ENCODE measurements around the gene TLE6.
"Not testable (repeated sequence)": the region's sequence is repeated elsewhere in the genome, so short reads cannot be mapped to it uniquely, and the experiment has no call there.

TLE6 gene

DNA sequence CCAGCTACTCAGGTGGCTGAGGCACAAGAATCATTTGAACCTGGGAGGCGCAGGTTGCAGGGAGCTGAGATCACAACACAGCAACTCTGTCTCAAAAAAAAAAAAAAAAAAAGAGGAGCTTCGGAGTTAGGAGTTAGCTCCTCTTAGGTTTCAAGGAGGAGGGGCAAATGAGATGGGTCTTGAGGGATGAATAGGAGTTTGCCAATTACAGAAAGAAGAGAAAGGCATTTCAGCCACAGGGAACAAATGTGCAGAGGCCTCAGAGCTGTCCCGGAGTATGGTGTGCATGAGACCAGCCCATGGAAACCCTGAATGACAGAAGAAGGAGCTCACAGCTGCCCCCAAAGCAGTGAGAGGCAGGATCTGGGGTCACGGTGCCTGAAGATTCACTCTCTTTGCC lies 27.2 kb downstream of the TLE6 start:
- DNase-seq (ENCODE audit: low read depth, low spot score): no peak

DNA sequence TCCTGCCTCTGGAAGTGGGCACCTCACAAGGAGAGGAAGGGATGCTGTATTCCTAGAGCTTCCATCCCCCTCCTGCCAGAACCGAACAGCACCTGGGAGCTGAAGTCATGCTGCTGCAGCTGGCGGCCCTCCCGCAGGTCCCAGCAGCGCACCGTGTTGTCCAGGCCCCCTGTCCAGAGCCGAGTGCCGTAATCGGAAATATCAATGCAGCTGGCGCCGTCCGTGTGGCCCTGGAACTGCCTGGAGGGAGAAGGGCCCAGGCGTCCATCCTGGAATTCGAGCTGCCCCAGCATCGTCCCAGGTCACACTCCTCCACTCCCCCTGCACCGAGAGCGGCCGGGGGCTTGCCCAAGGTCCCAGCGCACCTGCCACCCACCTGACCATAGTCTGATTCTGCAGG lies 28.0 kb downstream of the TLE6 start:
- no peak for DNase-seq (ENCODE audit: low read depth, low spot score)

DNA sequence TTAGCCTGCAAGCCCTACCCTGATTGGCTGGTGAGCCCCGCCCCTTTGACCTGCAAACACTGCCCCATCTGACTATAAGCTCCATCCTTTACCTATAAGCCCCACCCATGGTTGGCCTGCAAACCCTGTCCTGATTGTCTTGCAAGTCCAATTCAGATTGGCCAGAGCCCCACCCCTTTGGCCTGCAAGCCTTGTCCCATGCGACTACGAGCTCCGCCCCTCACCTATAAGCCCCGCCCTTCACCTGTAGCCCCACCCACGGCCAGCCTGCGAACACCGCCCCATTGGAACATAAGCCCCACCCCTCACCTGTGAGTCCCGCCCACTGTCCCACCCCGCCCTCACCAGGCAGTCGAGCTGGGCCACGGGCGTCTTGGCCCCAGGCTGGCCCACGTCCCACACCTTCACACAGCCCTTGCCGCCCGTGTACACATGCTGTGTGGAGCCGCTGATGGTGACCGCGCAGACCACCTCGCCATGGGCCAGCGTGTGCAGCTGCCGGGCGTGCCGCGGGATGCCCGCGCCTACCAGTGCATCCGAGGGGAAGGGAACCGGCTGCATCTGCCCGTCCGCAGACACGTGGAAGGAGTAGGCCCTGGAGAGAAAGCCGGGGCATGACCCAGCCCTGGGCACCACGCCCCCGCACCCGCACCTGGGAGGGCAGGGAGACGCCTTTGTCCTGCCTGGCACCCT lies 28.9 kb downstream of the TLE6 start:
- DNase-seq (ENCODE audit: low read depth, low spot score): no peak

DNA sequence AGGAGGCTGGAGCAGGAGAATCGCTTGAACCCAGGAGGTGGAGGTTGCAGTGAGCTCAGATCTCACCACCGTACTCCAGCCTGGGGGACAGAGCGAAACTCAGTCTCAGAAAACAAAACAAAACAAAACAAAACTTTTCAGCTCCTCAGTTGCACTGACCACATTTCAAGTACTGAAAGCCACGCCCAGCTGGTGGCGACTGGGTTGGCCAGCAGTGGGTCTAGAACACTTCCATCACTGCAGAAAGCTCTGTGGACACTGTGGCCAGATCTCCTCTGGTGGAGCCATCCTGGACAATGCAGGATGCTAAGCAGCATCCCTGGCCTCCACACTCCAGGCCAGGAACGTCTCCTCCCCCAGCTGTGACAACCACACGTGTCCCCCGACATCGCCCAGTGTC lies 30.6 kb downstream of the TLE6 start:
- no peak for DNase-seq (ENCODE audit: low read depth, low spot score)

DNA sequence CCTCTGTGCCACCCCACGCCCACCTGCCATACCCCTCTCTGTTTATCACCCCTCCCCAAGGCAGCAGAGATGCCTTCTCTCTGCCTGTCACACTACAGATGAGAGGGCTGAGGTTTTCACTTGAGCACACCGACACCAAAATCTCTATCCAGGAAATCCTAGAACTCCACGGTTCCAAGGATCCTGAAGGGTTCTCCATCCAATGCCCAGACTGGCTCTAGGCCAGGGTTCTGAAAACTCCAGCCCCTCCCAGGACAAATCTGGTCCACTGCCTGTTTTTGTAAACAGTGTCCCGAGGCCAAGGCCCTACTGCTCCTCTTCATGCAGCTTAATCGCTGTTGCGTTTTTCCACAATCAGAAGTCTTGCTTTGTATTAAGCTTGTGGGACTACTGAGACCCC lies 31.6 kb downstream of the TLE6 start:
- no peak for DNase-seq (ENCODE audit: low read depth, low spot score)

DNA sequence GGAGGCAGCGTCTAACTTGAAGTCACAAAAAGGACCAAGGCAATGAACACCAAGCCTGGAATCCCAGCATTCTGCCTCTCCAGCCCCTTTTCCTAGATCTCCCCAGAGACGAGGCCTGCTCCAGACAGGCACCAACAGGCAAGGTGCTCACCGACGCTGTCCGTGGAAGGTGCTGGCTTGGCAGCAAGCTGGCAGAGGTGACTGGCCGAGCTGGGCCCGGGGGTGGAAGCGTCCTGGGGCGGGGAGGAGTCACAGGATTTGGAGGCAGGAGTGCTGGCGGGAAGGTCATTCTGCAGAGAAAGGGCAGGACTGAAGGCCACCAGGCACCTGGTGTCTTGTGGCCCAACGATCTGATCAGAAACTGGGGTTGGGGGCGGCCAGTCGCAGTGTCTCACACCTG lies 33.5 kb downstream of the TLE6 start:
- no peak for DNase-seq (ENCODE audit: low read depth, low spot score)

DNA sequence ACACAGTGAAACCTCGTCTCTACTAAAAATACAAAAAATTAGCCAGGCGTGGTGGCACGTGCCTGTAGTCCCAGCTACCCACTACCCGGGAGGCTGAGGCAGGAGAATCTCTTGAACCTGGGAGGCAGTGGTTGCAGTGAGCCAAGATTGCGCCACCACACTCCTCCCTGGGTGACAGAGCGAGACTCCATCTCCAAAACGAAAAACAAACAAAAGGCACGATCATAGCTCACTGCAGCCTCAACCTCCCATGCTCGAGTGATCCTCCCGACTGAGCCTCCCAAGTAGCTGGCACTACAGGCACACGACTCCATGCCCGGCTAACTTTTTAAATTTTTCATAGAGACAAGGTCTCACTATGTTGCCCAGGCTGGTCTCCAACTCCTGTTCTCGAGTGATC lies 34.7 kb downstream of the TLE6 start:
- DNase-seq (ENCODE audit: low read depth, low spot score): not testable (repeated sequence)

DNA sequence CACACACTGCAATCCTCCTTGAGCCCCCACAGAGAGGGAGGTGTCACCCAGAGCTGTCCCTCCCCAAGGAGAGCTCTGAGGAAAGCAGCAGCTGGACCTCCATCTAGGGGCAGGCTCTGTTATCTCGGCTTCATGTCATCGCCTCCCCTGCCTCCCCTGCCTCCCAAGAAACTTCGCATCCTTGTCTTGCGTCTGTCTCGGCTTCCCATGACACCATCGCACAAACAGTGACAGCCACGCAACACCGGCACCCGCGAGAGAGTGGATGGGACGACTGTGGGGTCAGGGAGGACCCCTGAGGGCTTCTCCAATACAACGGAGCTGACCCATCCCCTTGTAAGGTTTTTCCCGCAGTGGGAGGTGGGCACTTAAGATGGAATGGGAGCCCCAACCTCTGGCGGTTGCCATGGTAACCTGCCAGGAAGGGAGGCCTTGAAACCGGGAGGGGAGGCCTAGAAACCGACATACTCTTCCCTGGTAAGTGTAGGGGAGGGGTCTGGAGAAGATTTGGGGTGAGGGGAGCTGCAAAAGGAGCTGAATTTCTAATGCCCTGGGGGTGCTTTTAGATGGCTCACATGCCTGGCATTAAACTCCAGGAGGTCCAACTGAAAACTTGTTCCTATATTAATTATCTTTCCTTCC lies 35.4 kb downstream of the TLE6 start:
- no peak for DNase-seq (ENCODE audit: low read depth, low spot score)

DNA sequence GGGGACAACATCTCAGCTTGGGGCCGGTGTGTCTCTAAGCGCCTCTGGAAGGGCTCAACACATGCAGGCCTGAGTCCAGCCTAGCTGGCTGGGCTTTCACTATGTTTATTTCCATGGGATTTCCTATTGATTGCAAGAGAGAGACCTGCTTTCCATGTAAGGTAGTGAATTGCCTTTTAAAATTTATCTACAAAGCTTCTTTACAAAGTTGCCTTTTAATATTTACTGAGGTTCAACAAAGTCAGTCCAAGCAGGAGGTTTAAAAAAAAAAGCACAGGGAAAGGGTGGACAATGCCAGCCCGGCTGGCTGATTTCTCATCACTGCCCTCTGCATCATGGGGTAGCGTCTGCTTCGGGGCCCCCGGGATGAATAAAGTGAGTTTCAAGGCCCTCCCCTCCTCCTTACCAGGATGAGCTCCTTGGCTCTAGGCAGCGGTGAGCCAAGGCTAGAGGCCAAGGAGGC lies 35.9 kb downstream of the TLE6 start:
- DNase-seq (ENCODE audit: low read depth, low spot score): no peak

DNA sequence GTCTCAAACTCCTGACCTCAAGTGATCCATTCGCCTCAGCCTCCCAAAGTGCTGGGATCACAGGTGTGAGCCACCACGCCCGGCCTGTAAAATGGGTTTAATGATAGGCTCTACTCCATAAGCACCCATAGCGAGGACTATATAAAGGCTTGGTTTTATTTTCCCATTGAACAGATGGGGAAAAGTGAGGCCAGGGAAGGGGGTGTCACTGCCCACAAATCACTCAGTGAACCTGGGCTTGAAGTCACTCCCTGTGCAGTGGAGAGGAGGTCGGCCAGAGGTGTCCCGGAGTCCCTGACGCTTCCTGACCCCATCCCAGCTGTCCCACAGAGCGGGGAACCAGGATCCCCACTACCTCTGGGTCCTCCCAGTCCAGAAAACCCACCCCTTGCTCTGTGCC lies 36.8 kb downstream of the TLE6 start:
- DNase-seq (ENCODE audit: low read depth, low spot score): no peak

DNA sequence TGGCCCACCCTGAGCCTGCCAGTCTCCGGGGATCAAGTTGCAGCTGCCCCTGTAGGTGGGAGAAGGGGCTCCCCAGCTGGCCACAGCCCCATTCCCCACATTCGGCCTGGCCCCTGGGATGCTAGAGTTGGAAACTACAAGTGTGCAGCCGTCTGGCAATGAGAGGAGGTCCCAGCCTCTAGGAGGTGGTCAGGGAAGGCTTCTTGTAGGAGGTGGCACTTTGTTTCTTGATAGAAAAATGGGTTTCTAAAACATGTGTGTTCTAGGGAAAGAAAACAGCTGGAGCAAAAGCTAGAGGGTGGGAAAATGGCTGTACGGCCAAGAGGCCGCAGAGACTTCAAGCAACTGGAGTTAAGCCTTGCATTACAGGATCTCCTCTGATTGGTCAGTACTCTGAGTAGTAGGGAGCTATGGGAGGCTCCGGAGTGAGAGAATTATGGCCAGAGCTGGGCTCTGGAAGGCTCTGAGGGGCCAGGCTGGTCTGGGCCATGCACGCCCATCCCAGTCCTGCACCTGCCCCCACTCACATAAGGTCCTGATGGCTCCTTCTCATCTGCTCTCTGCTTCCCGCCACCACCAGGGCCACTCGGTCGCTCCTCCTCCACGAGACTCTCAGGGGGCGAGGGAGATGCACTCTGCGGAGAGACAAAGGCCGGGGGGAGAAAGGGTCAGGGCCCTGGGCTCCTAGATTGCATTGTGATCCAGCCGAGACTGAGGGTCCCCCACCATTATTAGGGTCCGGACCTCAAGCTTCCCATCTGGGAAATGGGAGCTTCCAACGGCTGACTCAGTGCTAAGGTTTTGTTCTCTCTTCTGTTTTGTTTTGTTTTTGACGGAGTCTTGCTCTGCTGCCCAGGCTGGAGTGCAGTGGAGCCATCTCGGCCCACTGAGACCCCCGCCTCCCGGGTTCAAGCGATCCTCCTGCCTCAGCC lies 38.0 kb downstream of the TLE6 start:
- DNase-seq (ENCODE audit: low read depth, low spot score): no peak

DNA sequence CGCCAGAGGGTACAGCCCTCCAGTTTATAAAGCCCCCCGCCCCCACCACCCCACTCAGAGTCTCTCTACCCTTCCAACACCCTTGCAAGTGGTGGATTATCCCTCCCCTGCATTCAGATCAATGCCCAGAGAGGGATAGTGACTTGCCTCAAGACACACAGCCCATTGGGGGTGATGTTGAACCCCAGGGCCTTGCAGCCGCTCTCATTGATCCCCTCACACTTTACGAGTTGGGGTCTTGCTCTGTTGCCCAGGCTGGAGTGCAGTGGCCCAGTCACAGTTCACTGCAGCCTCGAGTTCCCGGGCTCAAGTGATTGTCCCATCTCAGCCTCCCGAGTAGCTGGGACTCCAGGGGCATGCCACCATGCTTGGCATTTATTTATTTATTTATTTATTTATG lies 40.6 kb downstream of the TLE6 start:
- DNase-seq (ENCODE audit: low read depth, low spot score): no peak

DNA sequence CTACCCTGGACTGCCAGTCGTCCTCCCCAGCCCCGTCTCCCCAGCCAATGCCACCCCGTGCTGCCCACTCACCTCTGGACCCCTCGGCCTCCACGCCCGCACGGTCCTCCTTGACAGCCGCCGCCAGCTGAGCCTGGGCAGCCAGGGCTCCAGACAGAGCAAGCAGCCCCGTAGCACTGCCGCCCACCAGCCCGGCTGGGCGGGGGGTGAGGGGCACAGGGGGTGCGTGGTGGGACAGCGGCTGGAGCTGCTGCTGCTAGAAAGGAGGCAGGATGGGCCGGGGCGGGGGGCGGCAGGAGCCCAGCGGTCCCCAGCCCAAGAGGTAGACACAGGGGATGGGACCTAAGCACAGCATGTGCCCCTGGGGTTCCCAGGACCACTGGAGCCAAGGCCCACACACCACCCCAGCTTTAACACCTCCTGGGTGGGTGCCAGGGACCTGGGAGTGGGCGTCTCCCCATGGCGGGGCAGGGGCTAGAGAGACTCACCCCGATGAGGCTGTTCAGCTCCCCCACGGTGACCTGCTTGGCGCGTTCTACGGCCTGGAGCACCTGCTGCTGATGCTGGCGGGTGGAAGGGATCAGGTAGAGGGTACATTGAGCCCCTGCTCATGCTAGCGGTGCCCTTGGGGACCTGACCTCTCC lies 42.0 kb downstream of the TLE6 start:
- no peak for DNase-seq (ENCODE audit: low read depth, low spot score)

DNA sequence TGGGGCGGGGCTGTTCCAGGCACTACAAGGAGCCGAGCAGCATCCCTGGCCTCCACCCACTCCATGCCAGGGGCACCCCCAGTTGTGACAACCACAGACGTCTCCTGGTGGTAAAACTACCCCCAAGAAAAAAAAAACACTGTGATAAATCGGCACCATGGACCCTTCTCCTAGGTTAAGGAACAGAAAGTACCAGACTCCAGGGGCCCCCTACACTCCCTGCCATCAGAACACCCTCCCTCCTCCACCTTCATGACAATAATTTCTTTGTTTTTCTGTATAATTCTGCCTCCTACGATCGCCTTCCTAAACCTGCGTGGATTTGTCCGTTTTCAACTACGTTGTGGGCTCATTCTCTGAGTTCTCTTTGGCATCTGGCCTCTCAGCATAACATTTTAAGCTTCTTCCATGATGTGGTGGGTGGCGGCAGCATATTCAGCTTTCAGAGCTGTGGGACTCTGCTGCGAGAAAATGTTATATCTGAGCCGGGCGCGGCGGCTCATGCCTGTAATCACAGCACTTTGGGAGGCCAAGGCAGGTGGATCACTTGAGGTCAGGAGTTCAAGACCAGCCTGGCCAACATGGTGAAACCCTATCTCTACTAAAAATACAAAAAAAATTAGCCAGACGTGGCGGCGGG lies 43.1 kb downstream of the TLE6 start:
- DNase-seq (ENCODE audit: low read depth, low spot score): no peak

DNA sequence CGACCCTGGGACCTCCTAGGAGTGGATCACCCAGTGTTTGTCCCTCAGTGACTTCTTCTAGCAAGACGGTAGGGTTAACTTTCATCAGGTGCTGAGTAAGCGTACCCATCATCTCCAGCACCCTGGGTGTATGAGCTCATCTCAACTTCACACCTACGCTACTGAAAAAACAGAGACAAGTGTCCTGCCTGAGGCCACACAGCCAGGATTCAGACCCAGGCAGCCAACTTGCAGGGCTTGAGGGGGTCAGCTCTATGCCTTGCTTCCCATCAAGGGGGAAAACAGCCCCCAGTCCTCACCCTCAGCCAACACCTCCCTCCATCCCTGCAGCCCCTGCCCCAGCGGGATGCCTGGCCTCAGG lies 47.1 kb downstream of the TLE6 start:
- no peak for DNase-seq (ENCODE audit: low read depth, low spot score)

DNA sequence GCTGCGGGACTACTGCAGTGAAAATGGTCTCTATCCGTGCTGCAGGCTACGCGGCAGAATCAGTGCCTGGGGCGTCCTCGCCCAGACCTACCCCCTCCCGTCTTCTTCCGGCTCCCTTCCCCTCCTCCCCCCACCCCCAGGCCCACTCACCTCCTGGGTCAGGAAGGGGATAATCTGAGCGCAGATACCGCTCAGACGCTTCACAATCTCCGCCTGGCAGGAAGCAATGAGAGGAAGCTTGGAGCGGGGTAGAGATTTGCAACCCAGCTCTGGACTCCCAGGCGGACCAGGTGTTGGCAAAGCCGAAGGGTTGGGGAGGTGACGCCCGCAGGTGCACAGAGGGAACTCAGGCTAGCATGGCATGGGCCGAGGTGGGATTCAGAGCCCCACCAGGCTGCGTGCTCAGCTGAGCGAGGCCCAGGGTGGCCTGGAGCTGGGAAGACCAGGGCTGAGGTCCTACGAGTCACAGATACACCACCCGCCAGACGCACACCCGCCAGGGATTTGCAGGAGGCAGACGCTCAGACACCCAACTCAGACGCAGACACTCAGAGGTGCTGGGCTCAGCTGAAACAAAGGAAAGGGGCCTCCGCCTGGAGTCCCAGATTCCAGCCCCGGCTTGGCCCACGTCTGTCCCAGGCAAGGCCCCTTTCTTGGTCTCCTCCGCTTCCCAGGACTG lies 47.6 kb downstream of the TLE6 start:
- DNase-seq (ENCODE audit: low read depth, low spot score): no peak

DNA sequence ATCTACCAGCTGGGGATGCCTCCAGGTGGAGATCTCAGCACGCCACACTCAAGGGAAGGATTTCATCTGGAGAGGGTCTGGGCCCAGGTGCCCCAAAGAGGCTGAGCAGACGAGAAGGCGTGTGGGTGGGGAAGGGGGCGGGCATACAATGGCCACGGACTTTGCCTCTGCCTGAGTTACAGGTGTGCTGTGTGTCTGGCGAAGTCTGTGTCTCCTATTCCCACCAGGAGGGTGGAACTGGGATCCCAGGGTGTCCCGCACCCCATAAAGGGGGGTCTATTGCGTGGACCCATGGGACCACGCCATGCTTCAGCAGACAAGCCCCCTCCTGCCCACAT lies 48.2 kb downstream of the TLE6 start:
- no peak for DNase-seq (ENCODE audit: low read depth, low spot score)

DNA sequence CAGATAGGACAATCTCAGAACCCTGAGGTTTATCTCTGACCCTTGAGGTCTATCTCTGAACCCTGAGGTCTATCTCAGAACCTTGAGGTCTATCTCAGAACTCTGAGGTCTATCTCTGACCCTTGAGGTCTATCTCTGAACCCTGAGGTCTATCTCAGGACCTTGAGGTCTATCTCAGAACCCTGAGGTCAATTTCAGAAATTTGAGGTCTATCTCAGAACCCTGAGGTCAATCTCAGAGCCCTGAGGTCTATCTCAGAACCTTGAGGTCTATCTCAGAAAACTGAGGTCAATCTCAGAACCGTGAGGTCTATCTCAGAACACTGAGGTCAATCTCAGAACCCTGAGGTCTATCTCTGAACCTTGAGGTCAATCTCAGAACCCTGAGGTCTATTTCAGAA lies 49.4 kb downstream of the TLE6 start:
- DNase-seq (ENCODE audit: low read depth, low spot score): no peak

DNA sequence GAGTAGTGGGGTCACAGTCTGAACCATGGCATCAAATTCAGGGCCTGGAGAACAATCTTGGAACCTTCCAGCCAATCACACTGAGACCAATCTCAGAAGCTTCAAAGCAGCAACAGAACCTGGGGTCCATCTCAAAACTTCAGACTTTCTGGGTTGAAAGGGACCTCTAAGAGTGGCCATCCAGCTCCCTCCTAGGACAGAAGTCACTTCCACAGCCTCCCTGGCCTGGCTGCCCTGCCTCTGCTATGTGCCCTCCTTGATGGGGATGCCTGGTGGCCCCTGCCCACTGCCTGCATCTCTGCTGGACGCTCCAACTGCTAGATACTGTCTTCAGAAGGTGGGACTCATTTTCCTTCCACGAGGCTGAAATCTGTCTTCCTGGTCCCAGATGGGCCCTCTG lies 49.9 kb downstream of the TLE6 start:
- DNase-seq (ENCODE audit: low read depth, low spot score): no peak

DNA sequence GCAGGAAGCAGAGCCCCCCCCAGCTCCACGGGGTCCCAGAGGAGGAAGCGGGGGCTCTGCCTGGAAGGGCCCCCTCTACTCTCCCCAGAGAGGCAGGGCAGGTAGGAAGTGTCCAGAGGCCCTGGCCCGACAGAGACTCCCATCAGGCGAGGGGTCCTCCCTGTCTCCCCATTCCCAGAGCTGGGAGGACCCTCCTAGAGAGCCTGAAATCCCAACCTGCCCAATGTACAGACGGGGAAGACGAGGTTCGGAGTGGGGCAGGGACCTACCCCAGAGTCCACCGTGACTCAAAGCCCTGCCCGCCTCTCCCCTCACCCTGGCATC lies 50.6 kb downstream of the TLE6 start:
- DNase-seq (ENCODE audit: low read depth, low spot score): no peak

DNA sequence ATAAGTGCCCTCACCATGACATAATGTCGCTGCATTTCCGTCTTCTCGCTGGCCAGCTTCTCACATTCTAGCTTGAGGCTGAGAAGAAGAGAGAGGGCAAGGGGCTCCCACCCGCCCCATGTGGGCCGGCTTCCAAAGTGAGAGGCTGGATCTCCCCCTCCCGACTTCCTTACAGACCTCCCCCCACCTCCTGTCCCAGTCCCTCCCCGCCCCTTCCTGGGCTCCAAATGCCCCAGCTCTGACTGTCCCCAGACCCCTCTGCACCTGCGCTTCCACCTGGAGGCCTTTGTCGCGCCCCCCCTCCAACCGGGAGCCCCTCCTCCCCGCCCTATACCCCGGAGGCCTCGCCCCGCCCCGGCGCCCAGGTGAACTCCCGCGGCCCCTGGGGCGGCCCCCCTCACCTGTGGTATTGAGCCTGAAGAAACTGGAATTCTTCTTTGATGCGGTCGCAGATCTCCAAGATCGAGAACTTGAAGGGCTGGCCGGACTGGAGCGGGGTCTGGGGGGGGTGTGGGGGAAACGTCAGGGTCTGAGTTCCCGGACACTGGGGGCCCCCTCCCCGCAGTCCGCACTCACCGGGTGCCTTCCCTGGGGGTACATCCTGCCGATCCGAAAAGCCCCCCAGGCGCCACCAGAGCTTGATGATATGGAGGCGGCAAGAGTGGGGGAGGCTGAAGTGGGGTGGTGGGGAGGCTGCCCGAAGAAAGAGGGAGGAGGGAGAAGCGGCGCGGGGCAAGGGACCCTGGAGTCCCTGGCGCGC lies 51.1 kb downstream of the TLE6 start:
- no peak for DNase-seq (ENCODE audit: low read depth, low spot score)
